HL-60 (cell line): ENCODE results near the gene PROSER2.

ENCODE experiments used
- CTCF ChIP-seq: IDR thresholded peaks from one replicate; pipeline ENCODE4 v1.5.1; 2011; ENCODE audit warnings: low read length, control low read depth, inconsistent platforms; ENCODE audit not compliant: insufficient read depth
- GABPA ChIP-seq: IDR thresholded peaks from 2 replicates; pipeline ENCODE4 v1.6.1; 2012; ENCODE audit warnings: low read depth
- TF ChIP-seq, protein P1 (sequence below): IDR thresholded peaks from 2 replicates; pipeline ENCODE4 v1.6.1; 2012; ENCODE audit warnings: low read depth; ENCODE audit not compliant: insufficient replicate concordance

- TF ChIP-seq CTCF: no peak
- TF ChIP-seq GABPA: no peak
- TF ChIP-seq, protein P1, sequence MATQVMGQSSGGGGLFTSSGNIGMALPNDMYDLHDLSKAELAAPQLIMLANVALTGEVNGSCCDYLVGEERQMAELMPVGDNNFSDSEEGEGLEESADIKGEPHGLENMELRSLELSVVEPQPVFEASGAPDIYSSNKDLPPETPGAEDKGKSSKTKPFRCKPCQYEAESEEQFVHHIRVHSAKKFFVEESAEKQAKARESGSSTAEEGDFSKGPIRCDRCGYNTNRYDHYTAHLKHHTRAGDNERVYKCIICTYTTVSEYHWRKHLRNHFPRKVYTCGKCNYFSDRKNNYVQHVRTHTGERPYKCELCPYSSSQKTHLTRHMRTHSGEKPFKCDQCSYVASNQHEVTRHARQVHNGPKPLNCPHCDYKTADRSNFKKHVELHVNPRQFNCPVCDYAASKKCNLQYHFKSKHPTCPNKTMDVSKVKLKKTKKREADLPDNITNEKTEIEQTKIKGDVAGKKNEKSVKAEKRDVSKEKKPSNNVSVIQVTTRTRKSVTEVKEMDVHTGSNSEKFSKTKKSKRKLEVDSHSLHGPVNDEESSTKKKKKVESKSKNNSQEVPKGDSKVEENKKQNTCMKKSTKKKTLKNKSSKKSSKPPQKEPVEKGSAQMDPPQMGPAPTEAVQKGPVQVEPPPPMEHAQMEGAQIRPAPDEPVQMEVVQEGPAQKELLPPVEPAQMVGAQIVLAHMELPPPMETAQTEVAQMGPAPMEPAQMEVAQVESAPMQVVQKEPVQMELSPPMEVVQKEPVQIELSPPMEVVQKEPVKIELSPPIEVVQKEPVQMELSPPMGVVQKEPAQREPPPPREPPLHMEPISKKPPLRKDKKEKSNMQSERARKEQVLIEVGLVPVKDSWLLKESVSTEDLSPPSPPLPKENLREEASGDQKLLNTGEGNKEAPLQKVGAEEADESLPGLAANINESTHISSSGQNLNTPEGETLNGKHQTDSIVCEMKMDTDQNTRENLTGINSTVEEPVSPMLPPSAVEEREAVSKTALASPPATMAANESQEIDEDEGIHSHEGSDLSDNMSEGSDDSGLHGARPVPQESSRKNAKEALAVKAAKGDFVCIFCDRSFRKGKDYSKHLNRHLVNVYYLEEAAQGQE: no peak
Observed at GRCh38 chr10:11882646-11883375, 59.7 kb downstream of the PROSER2 start.
